ENCODE measurements around the gene MAMDC4. TPM values are rescaled to one million over a fixed set of nuclear protein-coding genes. Genes with fewer than 3 reads are reported as not detected.
A peak's percentile ranks its signal among the peaks of the same experiment; 100 is the strongest.
"Not testable (repeated sequence)": the region's sequence is repeated elsewhere in the genome, so short reads cannot be mapped to it uniquely, and the experiment has no call there.

MAMDC4 gene
- total RNA-seq = 11.0 TPM
- long read RNA-seq, partial matches to known transcripts = 8 of 26 reads
- long read RNA-seq, other reads (novel, unspliced or antisense) = 18 of 26 reads

DNA sequence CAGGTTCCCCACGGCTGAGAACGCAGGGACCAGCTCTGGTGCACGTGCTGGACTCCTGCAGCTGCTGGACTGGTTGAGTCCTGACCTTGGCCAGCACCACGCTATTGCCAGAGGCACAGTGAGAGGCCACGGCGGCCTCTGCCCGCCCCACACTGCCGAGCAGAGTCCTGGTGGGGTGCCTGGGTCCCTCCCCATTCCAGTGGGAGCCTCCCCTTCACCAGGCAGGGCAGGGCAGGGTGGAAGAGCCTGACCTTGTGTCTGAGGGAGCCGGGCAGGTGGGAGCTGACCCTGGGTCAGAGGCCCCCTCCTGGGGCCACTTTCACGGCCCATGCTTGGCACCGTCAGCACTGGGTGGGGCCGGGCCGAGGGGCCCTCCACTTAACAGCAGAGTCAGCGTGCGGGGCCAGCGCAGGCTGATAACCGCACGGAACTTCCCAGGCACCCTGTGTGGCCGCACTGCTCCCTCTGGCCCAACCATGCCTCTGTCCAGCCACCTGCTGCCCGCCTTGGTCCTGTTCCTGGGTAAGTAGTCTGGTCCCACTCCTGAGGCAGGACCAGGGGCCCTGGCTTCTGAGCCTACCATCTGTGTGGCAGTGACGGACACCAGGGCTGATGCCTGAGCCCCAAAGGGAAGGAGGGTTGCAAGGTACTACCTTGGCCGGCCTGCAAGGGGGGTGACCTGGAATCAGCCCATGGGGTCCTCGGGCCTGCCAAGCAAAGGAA lies at the start of gene MAMDC4:
MAMDC4 (plus strand) TSS at position 406 of the 723 bp plus-strand sequence; CDS start at position 477, 71 bp downstream.
- no peak for DNase-seq (ENCODE audit: low spot score)
- intact Hi-C loops (cut with DNase I) = no loop called here

DNA sequence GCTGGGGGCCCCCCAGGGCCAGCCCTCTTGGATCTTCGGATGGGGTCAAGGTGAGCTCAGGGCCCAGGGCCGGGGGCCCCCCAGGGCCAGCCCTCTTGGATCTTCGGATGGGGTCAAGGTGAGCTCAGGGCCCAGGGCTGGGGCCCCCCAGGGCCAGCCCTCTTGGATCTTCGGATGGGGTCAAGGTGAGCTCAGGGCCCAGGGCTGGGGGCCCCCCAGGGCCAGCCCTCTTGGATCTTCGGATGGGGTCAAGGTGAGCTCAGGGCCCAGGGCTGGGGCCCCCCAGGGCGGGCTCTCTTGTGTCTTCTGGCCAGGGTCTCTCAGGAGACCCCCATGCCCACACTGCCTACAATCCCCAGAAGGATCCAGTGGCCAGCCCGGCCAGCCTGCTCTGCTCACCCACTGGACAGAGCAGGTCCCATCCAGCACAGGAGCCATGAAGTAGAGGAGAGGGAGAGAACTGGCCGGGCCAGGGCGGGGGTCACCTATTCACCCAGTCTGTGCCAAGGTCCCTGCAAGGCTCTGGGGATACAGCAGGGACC lies 49.1 kb upstream of the MAMDC4 start:
- intact Hi-C loops (cut with DNase I) = not testable (repeated sequence)

DNA sequence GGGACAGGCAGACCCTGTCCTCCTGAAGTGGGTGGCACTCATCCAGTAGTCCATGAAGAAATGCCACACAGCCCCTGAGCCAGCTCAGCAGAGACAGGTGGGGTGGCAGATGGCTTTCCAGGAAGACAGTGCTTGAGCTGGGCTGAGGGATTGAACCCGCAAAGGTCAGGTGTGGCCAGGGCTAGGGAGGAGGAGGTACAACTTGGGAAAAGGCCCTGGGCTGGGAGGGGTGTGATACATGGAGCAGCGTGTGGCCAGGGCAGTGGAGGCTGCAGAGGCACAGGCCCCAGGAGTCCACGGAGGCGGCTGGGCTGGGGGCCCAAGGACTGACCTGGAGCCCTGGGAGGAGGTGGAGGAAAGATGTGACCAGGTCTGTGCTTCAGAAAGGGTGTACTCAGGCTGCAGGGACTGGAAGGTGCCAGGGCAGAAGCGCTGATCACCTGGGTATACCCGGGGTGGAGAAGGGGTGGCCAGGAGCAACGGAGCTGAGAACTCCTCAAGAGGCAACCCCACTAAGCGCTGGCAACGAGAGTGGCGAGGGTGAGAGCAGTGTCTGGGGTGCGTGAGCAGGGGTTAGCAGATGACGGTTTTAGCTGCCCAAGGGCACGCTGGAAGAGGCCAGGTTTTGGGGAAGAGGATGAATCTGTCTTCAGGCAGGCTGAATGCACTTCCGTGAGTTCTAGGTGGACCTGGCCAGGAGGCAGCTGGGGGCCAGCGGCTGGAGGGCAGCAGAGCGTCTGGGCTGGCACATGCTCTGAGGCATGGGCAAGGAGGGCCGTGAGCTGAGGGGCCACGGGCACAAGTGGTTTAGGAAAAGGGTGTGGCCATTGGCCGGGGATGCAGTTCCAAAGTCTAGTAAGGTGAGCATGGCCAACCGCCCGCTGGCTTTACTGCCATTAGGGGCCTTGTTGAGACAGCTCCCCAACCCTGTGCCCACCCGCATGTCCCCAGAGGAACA lies 48.3 kb upstream of the MAMDC4 start:
- no peak for DNase-seq (ENCODE audit: low spot score)
- intact Hi-C loops (cut with DNase I) = no loop called here

More for the DNA sequence above, 49.1 kb upstream of the MAMDC4 start:
- not testable (repeated sequence) for DNase-seq (ENCODE audit: low spot score)

DNA sequence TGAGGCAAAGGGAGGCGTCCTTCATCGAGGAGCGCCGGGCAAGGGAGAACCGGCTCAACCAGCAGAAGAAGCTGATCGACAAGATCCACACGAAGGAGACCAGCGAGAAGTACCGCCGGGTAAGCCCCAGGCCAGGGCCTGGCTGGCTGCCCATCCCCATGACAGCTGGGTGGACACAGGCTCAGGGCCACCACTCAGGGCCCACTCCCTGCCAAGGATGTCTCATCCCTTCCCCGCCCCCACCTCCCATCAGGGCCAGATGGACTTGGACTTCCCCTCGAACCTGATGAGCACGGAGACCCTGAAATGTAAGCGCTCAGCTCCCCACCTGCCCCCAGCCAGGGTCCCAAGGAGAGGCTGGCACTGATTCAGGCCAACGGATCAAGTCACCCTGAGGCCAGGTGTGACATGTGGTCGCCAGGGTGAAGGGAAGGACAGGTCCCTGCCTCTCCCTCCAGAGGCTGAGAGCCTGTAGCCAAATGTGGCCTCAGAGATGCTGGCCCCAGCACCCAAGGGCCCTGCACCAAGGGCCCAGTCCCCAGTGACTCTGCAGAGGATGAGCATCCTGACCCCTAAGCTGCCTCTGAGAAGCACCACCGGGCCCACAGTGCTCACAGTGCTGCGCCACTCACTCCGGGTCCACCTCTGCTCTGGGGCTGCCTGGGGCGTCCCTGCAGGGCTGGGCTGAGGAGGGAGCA lies 47.5 kb upstream of the MAMDC4 start:
- intact Hi-C loops (cut with DNase I) = no loop called here
- DNase-seq (ENCODE audit: low spot score) = no peak

DNA sequence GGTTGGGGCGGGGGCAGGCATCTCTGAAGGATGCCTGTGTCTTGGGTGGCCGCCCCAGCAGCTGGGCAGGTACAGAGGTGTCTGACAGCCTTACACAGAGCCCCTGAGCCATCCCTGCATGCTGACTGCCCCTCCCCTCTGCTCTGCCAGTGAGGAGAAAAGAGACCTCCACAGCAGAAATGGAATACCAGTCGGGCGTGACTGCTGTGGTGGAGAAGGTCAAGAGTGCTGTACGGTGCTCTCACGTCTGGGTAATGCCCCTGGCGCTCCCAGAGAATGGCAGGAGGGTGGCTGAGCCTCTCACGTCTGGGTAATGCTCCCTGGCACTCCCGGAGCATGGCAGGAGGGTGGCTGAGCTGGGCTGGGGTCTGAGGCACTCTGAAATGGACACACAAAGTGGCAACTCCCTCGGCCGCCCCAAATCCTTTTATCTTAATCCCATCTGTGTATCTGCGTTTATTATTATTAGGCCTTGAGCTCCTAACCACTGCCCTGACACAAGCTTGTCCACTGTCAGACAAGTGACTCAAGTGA lies 46.9 kb upstream of the MAMDC4 start:
- intact Hi-C loops (cut with DNase I) = no loop called here
- no peak for DNase-seq (ENCODE audit: low spot score)

DNA sequence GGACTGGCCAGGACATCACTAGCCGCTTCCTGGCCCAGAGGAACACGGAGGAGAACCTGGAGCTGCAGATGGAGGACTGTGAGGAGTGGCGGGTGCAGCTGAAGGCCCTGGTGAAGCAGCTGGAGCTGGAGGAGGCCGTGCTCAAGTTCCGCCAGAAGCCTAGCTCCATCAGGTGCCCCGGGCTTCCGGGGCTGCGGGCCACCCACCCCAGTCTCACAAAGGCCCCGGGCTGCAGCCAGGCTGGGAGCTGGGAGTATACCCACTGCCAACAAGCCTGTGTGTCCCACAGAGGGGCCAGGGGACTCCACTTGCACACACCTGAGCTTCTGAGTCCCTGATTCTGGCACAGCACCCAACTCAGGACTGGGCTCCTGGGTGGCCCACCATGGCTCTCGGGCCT lies 46.1 kb upstream of the MAMDC4 start:
- intact Hi-C loops (cut with DNase I) = no loop called here
- no peak for DNase-seq (ENCODE audit: low spot score)

DNA sequence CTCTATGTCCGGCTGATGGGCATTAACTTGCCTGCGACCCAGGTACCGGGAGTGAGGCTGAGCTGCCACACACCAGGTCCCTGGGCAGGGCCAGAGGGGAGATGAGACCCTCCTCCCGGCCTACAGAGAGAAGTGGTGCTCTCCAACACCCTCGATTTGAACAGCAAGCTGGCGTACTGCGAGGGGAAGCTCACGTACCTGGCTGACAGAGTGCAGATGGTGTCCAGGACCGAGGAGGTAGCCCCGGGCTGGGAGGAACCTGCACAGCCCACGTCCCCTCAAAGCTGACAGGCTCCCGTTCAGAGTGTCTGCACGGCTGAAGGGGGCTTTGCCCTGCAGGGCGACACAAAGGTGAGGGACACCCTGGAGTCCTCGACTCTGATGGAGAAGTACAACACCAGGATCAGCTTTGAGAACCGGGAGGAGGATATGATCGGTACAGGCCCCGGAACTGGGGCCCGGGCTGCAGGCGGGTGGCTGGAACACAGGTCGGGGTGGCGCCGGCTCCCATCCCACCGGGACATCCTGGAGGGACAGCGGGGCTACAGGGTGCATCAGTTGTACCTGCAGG lies 45.4 kb upstream of the MAMDC4 start:
- DNase-seq (ENCODE audit: low spot score) = no peak
- intact Hi-C loops (cut with DNase I) = loop anchor here (1.0 kb wide), 1 partner anchor 15 kb away; the partner anchor contains the start of gene TMEM141

DNA sequence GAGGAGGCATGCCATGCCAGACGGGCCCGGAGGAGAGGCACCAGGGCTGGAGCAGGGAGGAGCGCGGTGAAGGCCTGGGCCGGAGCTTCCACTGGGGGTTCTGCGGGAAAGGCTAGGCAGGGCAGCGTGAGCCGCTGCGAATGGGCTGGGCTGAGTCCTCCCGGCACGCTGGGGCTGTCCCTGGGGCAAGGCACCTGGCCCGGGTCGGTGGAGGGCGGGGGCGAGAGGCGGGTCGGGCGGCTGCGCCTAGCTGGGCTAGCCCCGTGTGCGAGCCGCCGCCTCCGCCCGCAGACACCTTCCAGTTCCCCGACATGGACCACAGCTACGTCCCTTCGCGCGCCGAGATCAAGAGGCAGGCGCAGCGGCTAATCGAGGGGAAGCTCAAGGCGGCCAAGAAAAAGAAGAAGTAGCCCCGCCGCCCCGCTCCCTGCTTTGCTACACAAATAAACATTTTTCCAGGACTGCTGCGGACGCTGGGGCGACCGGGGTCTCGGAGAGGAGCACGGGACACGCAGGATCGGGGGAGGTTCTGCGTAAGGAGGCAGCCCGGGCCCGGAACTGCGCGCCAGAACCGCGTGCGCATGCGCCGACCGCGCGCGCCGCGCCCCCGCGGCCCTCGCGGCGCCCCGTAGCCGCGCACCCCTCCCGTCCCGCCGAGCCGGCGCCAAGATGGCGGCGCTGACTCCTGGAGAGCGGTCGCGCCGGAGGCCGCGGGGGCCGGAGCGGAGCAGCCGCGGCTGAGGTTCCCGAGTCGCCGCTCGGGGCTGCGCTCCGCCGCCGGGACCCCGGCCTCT lies 44.7 kb upstream of the MAMDC4 start, which contains the start of gene RABL6:
RABL6 (plus strand) TSS at position 668 of the 794 bp plus-strand sequence. CDS start 249 bp downstream, outside the sequence.
- peak; percentile 89 for DNase-seq (ENCODE audit: low spot score)
- intact Hi-C loops (cut with DNase I) = loop anchor here (1.0 kb wide), 1 partner anchor 16 kb away; the partner anchor contains the start of gene TMEM141

DNA sequence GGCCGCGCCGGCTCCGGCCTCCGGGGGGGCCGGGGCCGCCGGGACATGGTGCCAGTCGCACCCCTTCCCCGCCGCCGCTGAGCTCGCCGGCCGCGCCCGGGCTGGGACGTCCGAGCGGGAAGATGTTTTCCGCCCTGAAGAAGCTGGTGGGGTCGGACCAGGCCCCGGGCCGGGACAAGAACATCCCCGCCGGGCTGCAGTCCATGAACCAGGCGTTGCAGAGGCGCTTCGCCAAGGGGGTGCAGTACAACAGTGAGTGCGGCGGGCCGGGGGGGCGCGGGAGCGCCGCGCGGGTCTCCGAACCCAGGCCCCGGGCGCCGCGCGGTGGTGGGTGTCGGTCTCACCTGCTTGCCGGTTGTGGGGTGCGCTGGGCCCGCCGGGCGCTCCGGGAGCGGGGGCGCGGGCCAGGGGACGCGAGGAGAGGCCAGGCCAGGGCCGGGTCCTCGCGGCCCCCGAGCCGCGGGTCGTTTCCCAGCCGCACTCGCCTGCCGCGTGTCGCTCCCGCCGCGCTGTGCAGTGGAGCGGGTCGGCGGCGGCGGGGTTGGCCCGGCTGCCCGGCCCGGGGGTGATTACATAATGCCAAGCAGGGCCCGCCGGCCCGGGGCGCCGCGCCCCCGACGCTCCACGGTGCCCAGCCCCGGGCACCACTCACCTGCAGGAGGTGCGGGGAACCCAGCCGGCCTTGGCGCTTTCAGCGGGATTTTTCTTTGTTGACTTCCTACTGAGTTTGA lies 43.9 kb upstream of the MAMDC4 start:
- intact Hi-C loops (cut with DNase I) = no loop called here
- no peak for DNase-seq (ENCODE audit: low spot score)

DNA sequence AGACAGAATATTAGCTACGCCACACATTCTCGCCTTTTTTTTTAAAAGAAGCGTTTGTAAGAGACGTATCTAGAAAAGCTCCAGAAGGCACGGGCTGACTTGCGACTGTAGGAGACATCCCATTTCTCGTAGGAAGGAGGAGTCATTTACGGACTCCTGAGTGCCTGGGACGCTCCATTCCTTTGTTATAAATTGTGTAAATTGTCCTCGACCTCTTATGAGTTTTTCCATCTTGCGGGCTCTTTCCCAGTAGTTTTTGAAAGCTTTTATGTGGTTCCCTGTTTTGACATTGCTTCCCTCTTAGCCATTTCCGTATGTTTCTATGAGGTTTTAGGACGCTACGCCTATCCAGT lies 43.4 kb upstream of the MAMDC4 start:
- intact Hi-C loops (cut with DNase I) = no loop called here
- no peak for DNase-seq (ENCODE audit: low spot score)

DNA sequence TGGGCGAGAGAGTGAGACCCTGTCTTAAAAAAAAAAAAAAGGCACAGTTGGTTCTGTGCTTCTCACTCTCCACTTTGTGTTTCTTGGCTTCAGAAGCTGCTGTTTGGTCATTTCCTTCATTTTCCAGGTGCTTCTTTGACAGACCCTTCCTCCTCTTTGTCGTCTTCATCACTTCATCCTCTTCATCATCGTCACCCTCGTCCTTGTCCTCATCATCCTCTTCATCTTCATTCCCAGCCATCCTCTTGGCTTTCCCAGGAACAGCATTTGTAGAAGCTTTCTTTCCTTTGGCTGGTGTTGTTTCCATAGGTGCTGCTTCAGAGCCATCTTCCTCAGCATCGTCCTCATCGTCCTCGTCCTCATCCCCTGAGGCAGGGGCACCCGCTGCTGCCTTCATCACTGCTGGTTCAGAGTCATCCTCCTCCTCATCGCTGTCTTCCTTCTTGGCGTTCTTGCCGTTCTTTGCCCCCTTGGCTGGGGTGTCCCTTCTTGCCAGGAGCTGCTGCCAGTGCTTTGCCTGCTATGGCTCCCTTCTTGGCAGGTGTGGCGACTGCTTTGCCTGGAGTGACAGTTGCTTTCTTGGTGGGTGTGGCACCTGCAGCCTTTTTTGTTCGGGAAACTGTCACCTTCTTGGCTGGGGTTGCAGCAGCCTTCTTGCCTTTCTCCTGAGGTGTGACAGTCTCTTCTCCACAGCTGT lies 37.3 kb upstream of the MAMDC4 start:
- intact Hi-C loops (cut with DNase I) = no loop called here
- no peak for DNase-seq (ENCODE audit: low spot score)

DNA sequence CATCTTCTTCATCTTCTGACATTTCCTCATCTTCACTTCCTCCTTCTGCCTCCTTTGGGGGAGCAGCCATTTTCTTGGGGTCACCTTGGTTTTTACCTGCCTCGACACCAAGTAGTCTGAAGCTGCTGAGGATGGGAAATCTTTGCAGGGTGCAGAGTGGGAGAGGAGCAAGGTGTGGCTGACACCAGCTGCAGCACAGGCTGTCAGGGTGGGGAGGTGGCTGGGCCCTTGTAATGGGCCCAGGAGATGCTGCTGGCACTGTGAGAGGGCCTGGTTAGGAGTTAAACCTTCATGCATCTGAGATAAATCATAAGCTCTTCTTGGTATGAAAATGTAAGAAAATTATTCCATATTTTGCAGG lies 36.7 kb upstream of the MAMDC4 start:
- intact Hi-C loops (cut with DNase I) = no loop called here
- DNase-seq (ENCODE audit: low spot score) = no peak

DNA sequence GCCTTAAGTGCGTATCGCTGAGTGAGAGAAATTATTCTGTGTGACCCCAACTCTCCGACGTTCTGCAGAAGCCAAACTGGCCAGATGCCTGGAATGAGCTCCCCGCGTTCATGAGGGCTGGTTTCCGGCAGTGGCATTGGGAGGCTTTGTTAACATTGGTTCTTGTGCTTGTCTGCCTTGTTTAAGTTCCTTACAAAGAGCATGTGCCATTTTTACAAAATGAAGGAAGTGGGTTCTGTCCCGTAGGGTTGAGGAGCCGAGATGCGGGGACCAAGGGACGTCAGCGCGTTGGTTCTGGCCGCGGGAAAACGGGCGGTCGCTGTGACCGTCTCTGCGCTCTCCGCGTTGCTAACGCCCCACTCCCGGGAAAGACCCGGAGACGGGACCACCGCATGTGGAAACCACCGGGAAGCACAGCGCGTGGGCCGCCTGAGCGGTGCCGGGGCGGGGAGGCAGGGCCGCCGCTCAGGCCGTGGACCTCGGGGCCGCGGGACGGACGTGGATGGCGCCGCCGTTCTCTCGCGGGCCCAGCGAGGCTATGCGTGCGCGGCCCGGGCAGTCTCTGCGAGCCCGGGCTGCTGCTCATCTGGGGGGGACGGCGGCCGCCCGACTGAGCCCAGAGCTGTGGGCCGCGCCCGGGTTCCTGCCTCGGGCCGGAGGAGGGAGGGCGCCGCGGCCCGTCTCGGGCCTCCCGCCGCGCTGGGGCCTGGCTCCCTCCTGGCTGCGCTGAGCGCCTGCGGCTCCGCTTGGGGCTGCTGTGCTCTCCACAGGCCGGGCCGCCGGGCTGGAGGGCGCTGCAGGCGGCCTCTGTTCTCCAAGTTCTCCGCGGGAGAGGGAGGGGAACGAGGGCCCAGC lies 30.9 kb upstream of the MAMDC4 start:
- DNase-seq (ENCODE audit: low spot score) = no peak
- intact Hi-C loops (cut with DNase I) = no loop called here

DNA sequence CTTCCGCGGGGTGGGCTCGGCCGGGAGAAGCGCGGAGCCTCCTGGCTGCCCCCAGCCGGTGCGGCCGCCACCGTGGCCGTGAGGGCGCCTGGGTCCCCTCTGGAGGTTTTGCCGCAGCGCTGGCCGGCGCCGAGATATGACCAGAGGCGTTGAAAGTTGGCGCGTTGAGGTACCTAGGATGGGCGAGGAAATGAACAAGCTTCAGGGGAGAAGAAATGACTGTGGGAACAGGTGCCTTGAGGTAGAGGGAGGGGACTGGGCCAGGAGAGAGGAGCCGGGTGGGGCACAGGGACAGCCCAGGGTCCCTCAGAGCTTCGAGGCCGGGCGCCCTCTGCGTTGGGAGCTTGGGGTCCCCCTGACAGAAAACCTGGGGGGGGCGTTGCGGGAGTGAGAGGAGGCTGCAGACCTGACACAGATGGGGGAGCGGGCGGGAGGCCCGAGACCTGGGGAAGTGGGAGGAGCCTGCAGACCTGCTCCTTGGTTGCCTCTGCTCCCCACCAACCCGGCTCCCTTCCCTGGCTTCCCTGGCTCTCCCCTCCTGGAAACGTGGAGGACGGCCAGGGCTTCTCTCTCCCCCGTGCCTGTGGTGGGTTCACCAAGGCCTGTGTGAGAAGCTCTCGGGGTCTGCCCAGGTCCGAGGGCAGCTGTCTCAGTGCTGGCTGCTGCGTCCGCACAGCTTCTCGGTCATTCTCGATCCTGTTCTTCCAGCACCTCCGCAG lies 30.2 kb upstream of the MAMDC4 start:
- intact Hi-C loops (cut with DNase I) = no loop called here
- DNase-seq (ENCODE audit: low spot score) = no peak
